Measurements from ENCODE around the gene GSTA4.

GSTA4 gene

GRCh38 chr6:52999456-52999855 lies 4.4 kb upstream of the GSTA4 start:
- TF ChIP-seq CTCF (IDR thresholded peaks at IDR 0.05; ENCODE audit: low read depth, low read length), result no peak
- no peak for DNase-seq (ENCODE audit: extremely low read depth, low read depth)

- no peak for TF ChIP-seq CTCF (IDR thresholded peaks at IDR 0.05; ENCODE audit: low read depth, low read length)
- no peak for DNase-seq (ENCODE audit: extremely low read depth, low read depth)
These were observed 3.5 kb upstream of the GSTA4 start for GRCh38 chr6:52998603-52999002.

- no peak for DNase-seq (ENCODE audit: extremely low read depth, low read depth)
- no peak for TF ChIP-seq CTCF (IDR thresholded peaks at IDR 0.05; ENCODE audit: low read depth, low read length)
These were observed 995 bp upstream of the GSTA4 start for GRCh38 chr6:52995913-52996645.

GRCh38 chr6:52994839-52995088 lies 320 bp downstream of the GSTA4 start:
- no peak for TF ChIP-seq CTCF (IDR thresholded peaks at IDR 0.05; ENCODE audit: low read depth, low read length)
- DNase-seq (ENCODE audit: extremely low read depth, low read depth), result no peak

GRCh38 chr6:52994031-52994838 lies 849 bp downstream of the GSTA4 start:
- no peak for DNase-seq (ENCODE audit: extremely low read depth, low read depth)
- TF ChIP-seq CTCF (IDR thresholded peaks at IDR 0.05; ENCODE audit: low read depth, low read length), result no peak

GRCh38 chr6:52992980-52993920 lies 1.8 kb downstream of the GSTA4 start:
- no peak for DNase-seq (ENCODE audit: extremely low read depth, low read depth)
- no peak for TF ChIP-seq CTCF (IDR thresholded peaks at IDR 0.05; ENCODE audit: low read depth, low read length)
